ENCODE measurements around the gene LSM8. TPM values are rescaled to one million over a fixed set of nuclear protein-coding genes. Genes with fewer than 3 reads are reported as not detected.

Gene LSM8
- total RNA-seq, 1 donor from 2014 or later = 7.9 TPM

DNA sequence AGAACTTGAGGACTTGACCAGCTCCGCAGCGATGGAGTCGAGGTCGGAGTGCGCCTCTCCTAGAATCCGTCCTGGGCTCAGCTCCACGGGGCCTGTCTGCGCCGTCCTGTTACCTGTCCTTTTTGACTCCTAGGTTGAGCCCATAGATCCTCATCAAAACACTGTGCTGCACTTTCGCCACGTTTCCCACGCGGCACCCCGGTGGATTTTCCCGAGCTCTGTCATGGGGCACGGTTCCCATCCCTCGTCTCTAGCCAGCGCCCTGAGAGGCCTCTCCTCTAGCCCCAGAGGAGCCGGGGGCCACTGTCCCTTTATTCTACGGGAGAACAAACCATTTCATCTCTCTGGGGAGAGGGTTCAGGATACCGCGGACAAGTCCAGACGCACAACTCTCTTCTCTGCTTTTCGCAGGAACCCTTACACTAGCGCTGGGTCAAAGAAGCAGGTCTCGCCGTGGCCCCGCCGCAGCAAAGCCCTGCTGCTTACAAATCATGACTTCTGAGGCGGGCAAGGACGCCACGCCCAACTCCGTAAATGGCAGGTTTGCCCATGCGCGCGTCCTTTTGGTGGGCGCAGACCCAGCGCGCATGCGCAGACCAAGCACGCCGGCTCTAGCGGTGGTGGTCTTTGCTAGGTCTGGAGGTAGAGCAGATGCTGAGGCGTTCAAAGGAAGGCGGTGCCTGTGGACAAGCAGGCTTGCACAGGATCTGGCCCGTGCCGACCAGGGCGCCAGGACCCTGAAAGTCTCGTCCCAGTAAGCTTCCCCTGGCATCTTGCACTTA lies 30.3 kb downstream of the LSM8 start:
- Histone ChIP-seq H3K27ac (peak overlapping the region; percentile 22 to 45), H3K4me1 (no peaks in the 10 kb centered on the region), H3K36me3 (no peaks in the 10 kb centered on the region), H3K9me3 (no peaks in the 10 kb centered on the region), H3K27me3 (no peaks in the 10 kb centered on the region), H3K4me3 (peak overlapping the region; percentile 57 to 72)
- TF ChIP-seq, protein P1, sequence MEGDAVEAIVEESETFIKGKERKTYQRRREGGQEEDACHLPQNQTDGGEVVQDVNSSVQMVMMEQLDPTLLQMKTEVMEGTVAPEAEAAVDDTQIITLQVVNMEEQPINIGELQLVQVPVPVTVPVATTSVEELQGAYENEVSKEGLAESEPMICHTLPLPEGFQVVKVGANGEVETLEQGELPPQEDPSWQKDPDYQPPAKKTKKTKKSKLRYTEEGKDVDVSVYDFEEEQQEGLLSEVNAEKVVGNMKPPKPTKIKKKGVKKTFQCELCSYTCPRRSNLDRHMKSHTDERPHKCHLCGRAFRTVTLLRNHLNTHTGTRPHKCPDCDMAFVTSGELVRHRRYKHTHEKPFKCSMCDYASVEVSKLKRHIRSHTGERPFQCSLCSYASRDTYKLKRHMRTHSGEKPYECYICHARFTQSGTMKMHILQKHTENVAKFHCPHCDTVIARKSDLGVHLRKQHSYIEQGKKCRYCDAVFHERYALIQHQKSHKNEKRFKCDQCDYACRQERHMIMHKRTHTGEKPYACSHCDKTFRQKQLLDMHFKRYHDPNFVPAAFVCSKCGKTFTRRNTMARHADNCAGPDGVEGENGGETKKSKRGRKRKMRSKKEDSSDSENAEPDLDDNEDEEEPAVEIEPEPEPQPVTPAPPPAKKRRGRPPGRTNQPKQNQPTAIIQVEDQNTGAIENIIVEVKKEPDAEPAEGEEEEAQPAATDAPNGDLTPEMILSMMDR (IDR thresholded peaks at IDR 0.05) = no peak
- intact Hi-C loops (cut with DNase I) = no loop called here
- peak; percentile 14 to 83 for DNase-seq (ENCODE audit: low spot score in 2 of 2)

DNA sequence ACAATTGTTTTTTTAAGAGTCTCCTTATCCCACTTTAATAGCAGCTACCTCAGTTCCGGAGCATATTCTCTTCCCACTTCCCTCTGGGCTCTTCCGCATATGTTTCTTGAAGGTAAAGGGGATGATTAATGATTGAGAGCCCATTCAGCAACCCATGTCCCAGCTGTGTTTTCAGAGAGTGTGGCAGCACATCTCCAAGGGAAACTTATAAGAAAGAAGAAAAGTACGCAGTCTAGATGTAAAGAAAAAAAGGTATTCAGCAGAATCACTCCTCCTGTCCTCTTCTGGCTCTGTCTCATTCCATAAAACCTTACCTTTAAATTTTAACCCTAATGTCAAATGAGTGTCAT lies 30.8 kb downstream of the LSM8 start:
- peak overlapping the region; percentile 22 to 45 for H3K27ac ChIP-seq
- no peaks in the 10 kb centered on the region for H3K36me3 ChIP-seq
- H3K9me3 ChIP-seq = no peaks in the 10 kb centered on the region
- H3K4me3 ChIP-seq = peak overlapping the region; percentile 57 to 72
- no peaks in the 10 kb centered on the region for H3K4me1 ChIP-seq
- H3K27me3 ChIP-seq = no peaks in the 10 kb centered on the region
- TF ChIP-seq, protein P1 (IDR thresholded peaks at IDR 0.05) = no peak
- DNase-seq (ENCODE audit: low spot score in 2 of 2) = no peak
- intact Hi-C loops (cut with DNase I) = no loop called here

DNA sequence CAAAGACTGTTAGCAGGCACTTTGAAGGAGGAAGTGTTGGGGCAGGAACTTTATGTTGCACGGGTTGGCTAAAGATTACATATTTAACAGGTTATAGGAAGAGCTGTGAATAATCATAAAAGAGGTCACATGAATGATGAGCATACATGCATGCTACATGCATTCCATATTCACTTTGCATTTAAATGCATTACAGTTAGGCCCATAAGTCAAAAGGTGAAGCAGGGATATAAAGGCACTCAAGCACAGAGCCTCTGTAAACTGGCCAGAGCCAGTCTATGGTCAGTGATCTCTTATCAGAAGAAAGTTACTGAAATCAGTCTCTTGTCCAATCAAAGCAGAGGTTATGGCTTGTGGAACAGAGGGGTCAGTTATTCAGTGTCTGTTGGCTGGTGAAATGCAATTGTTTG lies 33.3 kb downstream of the LSM8 start:
- Histone ChIP-seq H3K27ac (no peak overlapping the region), H3K4me3 (no peak overlapping the region), H3K9me3 (no peaks in the 10 kb centered on the region), H3K36me3 (no peaks in the 10 kb centered on the region), H3K4me1 (no peaks in the 10 kb centered on the region), H3K27me3 (no peaks in the 10 kb centered on the region)
- intact Hi-C loops (cut with DNase I) = no loop called here
- DNase-seq (ENCODE audit: low spot score in 2 of 2) = no peak
- TF ChIP-seq, protein P1 (IDR thresholded peaks at IDR 0.05) = no peak

DNA sequence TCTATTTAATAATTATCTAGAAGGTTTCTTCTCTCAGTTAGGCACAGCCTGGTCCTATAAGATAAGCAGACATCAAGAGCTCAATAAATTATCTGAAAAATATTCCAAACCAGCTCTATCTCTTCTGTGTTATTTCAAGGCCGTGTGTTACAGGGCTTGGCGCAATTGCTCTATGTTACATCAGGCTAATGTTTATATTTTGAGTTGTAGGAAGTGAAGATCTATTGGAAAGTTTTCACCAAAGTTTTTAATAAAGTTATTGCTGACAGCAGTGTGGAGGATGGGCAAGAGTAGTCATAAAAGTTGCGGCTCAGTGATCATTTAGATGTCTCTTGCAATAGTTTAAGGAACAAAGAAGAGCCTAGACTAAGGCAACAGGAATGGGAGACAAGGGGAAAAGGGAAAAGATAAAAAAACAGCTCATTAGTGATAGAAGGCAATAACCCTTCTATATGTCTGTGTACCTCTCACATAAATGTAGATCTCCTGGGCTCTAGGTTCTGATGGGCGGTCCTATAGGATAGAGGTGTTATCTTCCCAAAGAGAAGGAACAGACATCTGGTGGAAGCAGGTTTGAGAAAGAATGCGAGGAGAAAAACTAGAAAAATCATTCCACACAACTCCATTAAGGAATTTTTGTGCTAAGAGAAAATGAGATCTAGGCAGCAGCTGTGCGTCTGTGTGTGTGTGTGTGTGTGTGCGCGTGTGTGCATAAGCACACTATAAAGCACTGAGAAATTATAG lies 34.6 kb downstream of the LSM8 start:
- Histone ChIP-seq H3K4me1 (no peaks in the 10 kb centered on the region), H3K4me3 (no peak overlapping the region), H3K9me3 (no peaks in the 10 kb centered on the region), H3K27me3 (no peaks in the 10 kb centered on the region), H3K36me3 (no peaks in the 10 kb centered on the region), H3K27ac (no peak overlapping the region)
- TF ChIP-seq, protein P1 (IDR thresholded peaks at IDR 0.05) = no peak
- DNase-seq (ENCODE audit: low spot score in 2 of 2) = no peak
- intact Hi-C loops (cut with DNase I) = no loop called here

DNA sequence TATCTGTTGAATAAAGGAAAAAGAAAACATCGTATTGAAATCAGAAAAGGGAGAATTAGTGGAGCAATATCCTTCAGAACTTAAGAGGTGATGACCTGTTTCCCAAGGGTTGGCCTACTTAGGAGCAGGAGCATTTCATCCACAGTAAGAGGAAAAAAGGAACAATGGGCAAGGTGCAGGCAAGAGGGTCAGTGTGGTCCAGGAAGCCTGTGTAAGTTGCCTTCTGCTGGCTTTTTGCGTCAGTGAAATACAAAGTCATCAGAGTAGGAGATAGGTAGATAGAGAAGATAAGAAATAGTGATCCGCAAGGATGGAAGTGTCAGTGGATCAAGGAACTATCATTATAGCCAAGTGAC lies 35.2 kb downstream of the LSM8 start:
- no peak for DNase-seq (ENCODE audit: low spot score in 2 of 2)
- H3K4me3 ChIP-seq = no peak overlapping the region
- H3K27me3 ChIP-seq = no peaks in the 10 kb centered on the region
- no peak overlapping the region for H3K27ac ChIP-seq
- H3K36me3 ChIP-seq = no peaks in the 10 kb centered on the region
- no peaks in the 10 kb centered on the region for H3K4me1 ChIP-seq
- H3K9me3 ChIP-seq = no peaks in the 10 kb centered on the region
- intact Hi-C loops (cut with DNase I) = no loop called here
- TF ChIP-seq, protein P1 (IDR thresholded peaks at IDR 0.05) = no peak

Data from ascending aorta (tissue), 2 donors.